Mesenchymal stem cell (in vitro differentiated cells and primary cell): ENCODE data around the gene NAV2.
A peak's percentile ranks its signal among the peaks of the same experiment; 100 is the strongest.

Experiments used
- DNase-seq: peaks from one replicate; pipeline ENCODE4 v3.0.0-alpha.2; 2013
- H2AFZ ChIP-seq: one replicate; pipeline ENCODE4 v1.6.1; 2013; ENCODE audit warnings: low read depth, mild to moderate bottlenecking, control low read depth, inconsistent platforms, low read length, moderate library complexity
- H2AK5ac ChIP-seq: 2 replicates; pipeline ENCODE4 v1.6.1; 2013; ENCODE audit warnings: low read length, moderate library complexity, mild to moderate bottlenecking, inconsistent platforms; ENCODE audit not compliant: severe bottlenecking
- H2BK120ac ChIP-seq: one replicate; pipeline ENCODE4 v1.6.1; 2013; ENCODE audit warnings: low read depth, mild to moderate bottlenecking, inconsistent platforms, low read length, moderate library complexity
- H2BK12ac ChIP-seq, 2 experiments: one replicate each; pipeline ENCODE4 v1.6.1; 2013; ENCODE audit warnings: inconsistent platforms in 2 of 2, low read length in 2 of 2, mild to moderate bottlenecking in 2 of 2, moderate library complexity in 2 of 2, control low read depth in 1 of 2
- H2BK15ac ChIP-seq: one replicate; pipeline ENCODE4 v1.6.1; 2013; ENCODE audit warnings: mild to moderate bottlenecking, low read depth, inconsistent platforms; ENCODE audit not compliant: poor library complexity, severe bottlenecking
- H2BK5ac ChIP-seq: 2 replicates; pipeline ENCODE4 v1.6.1; 2013; ENCODE audit warnings: low read depth, mild to moderate bottlenecking, low read length, control low read depth, inconsistent platforms; ENCODE audit not compliant: poor library complexity, severe bottlenecking
- H3K14ac ChIP-seq, 2 experiments: one replicate each; pipeline ENCODE4 v1.6.1; 2013; ENCODE audit warnings: inconsistent platforms in 2 of 2, low read length in 2 of 2, control low read depth in 1 of 2, mild to moderate bottlenecking in 1 of 2, moderate library complexity in 1 of 2
- H3K18ac ChIP-seq, 2 experiments: one replicate each; pipeline ENCODE4 v1.6.1; 2013; ENCODE audit warnings: inconsistent platforms in 2 of 2, low read length in 2 of 2, control low read depth in 1 of 2, low read depth in 1 of 2, mild to moderate bottlenecking in 1 of 2
- H3K23ac ChIP-seq, 2 experiments: one replicate each; pipeline ENCODE4 v1.6.1; 2013; ENCODE audit warnings: inconsistent platforms in 2 of 2, low read length in 2 of 2, mild to moderate bottlenecking in 2 of 2, moderate library complexity in 2 of 2, control low read depth in 1 of 2
- H3K27ac ChIP-seq: 2 replicates; pipeline ENCODE4 v1.5.1; 2013; ENCODE audit warnings: mild to moderate bottlenecking, moderate library complexity, low read length, control low read depth, inconsistent platforms; ENCODE audit not compliant: poor library complexity, severe bottlenecking
- H3K27me3 ChIP-seq, 2 experiments: 2 replicates each; pipeline versions ENCODE4 v1.6.1 to v1.7.0; 2013; ENCODE audit warnings: low read length in 2 of 2, mild to moderate bottlenecking in 2 of 2, moderate library complexity in 2 of 2, control low read depth in 1 of 2, inconsistent platforms in 1 of 2; ENCODE audit not compliant: control insufficient read depth in 1 of 2, insufficient read depth in 1 of 2
- H3K36me3 ChIP-seq, 2 experiments: 2 replicates each; pipeline versions ENCODE4 v1.6.1 to v1.7.0; 2013; ENCODE audit warnings: low read length in 2 of 2, control low read depth in 1 of 2, inconsistent platforms in 1 of 2, low read depth in 1 of 2, mild to moderate bottlenecking in 1 of 2; ENCODE audit not compliant: insufficient read depth in 2 of 2, control insufficient read depth in 1 of 2
- H3K4ac ChIP-seq, 2 experiments: one replicate each; pipeline ENCODE4 v1.6.1; 2013; ENCODE audit warnings: inconsistent platforms in 2 of 2, low read length in 2 of 2, mild to moderate bottlenecking in 2 of 2, moderate library complexity in 2 of 2, control low read depth in 1 of 2, low read depth in 1 of 2
- H3K4me1 ChIP-seq: 2 replicates; pipeline ENCODE4 v1.6.1; 2013; ENCODE audit warnings: low read depth, low read length, control low read depth; ENCODE audit not compliant: control insufficient read depth, insufficient read depth
- H3K4me2 ChIP-seq: 2 replicates; pipeline ENCODE4 v1.6.1; 2013; ENCODE audit warnings: low read length, mild to moderate bottlenecking, inconsistent platforms; ENCODE audit not compliant: poor library complexity, severe bottlenecking
- H3K4me3 ChIP-seq, 2 experiments: 2 replicates each; pipeline versions ENCODE4 v1.5.1 to v1.7.0; 2013; ENCODE audit warnings: low read length in 2 of 2, mild to moderate bottlenecking in 2 of 2, control low read depth in 1 of 2, low read depth in 1 of 2; ENCODE audit not compliant: insufficient read depth in 1 of 2
- H3K79me1 ChIP-seq: replicated peaks from 2 replicates; pipeline ENCODE4 v1.6.1; 2013; ENCODE audit warnings: mild to moderate bottlenecking, control low read depth, low read length, inconsistent platforms; ENCODE audit not compliant: poor library complexity, severe bottlenecking
- H3K9ac ChIP-seq: 2 replicates; pipeline ENCODE4 v1.7.0; 2013; ENCODE audit warnings: mild to moderate bottlenecking, low read length, moderate library complexity
- H3K9me3 ChIP-seq: 2 replicates; pipeline ENCODE4 v1.7.0; 2013; ENCODE audit warnings: mild to moderate bottlenecking, low read length; ENCODE audit not compliant: control insufficient read depth
- H4K8ac ChIP-seq: one replicate; pipeline ENCODE4 v1.6.1; 2013; ENCODE audit warnings: inconsistent platforms, mild to moderate bottlenecking, low read length, moderate library complexity
- H4K91ac ChIP-seq: one replicate; pipeline ENCODE4 v1.6.1; 2013; ENCODE audit warnings: mild to moderate bottlenecking, low read length, inconsistent platforms
- WGBS: methylation state at CpG from one replicate; pipeline ENCODE4 v1.1.7; 2013; ENCODE audit warnings: mixed read lengths; 5-methylcytosine and 5-hydroxymethylcytosine counted together

Gene NAV2

DNA sequence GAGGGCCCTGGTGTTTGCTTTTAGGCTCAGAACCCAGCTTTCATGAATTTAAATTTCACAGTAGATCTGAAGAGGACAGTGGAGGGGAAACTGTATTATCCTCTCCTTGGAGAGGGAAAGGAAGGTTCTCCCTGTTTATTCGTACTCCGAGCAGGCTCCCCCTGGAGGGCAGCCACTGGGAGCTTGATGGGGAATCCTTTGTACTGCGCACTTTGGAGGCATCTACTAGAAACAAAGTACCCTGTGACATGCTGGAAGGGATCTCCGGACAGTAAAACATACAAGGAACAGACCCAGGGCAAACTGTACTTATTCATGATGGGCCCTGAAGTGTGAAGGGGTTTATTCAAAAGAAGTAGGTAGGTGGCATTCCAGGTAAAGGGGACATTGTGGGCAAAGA is 27.2 kb downstream of the NAV2 start:
- Histone ChIP-seq H2BK120ac (no peak overlapping the region), H4K8ac (no peak overlapping the region), H3K9me3 (no peaks in the 10 kb centered on the region), H3K14ac (no peak overlapping the region), H3K4ac (no peak overlapping the region), H3K36me3 (peaks cover 0 to 34% of the 10 kb centered on the region in 2 experiments), H2AK5ac (no peak overlapping the region), H2BK12ac (no peak overlapping the region), H3K4me2 (no peak overlapping the region), H3K27me3 (no peaks in the 10 kb centered on the region), H2AFZ (no peak overlapping the region), H3K18ac (no peak overlapping the region), H3K9ac (peak overlapping the region; percentile 41), H2BK5ac (no peak overlapping the region), H3K4me1 (peaks cover 2% of the 10 kb centered on the region), H3K4me3 (no peak overlapping the region), H3K27ac (no peak overlapping the region), H4K91ac (no peak overlapping the region), H3K23ac (no peak overlapping the region), H3K79me1 (peaks cover 29% of the 10 kb centered on the region), H2BK15ac (no peak overlapping the region)
- DNase-seq: peak; percentile 24
- WGBS: 72% methylated on average over 4 of the region's 4 CpGs

GRCh38 chr11:19740586-19740985 is 27.9 kb downstream of the NAV2 start:
- no peak overlapping the region for H2BK15ac ChIP-seq
- no peak for DNase-seq
- 100% methylated on average over 1 of the region's 1 CpG for WGBS
- no peak overlapping the region for H3K9ac ChIP-seq
- H3K4me3 ChIP-seq: no peak overlapping the region
- H3K27me3 ChIP-seq: no peaks in the 10 kb centered on the region
- H3K27ac ChIP-seq: no peak overlapping the region
- no peaks in the 10 kb centered on the region for H3K9me3 ChIP-seq
- no peak overlapping the region for H2BK12ac ChIP-seq
- no peak overlapping the region for H2BK5ac ChIP-seq
- H3K36me3 ChIP-seq: peaks cover 4 to 39% of the 10 kb centered on the region in 2 experiments
- H2AFZ ChIP-seq: no peak overlapping the region
- no peak overlapping the region for H2AK5ac ChIP-seq
- H3K14ac ChIP-seq: no peak overlapping the region
- peaks cover 32% of the 10 kb centered on the region for H3K79me1 ChIP-seq
- H3K23ac ChIP-seq: no peak overlapping the region
- H3K18ac ChIP-seq: no peak overlapping the region
- H3K4me1 ChIP-seq: peaks cover 2% of the 10 kb centered on the region
- no peak overlapping the region for H3K4ac ChIP-seq
- no peak overlapping the region for H4K8ac ChIP-seq
- H4K91ac ChIP-seq: no peak overlapping the region
- H3K4me2 ChIP-seq: no peak overlapping the region
- no peak overlapping the region for H2BK120ac ChIP-seq

GRCh38 chr11:19742588-19743292 is 30.1 kb downstream of the NAV2 start:
- peak overlapping the region in 1 of 2 experiments; percentile 43 for H2BK12ac ChIP-seq
- H3K9ac ChIP-seq: no peak overlapping the region
- no peak overlapping the region for H2AFZ ChIP-seq
- no peak overlapping the region for H2BK5ac ChIP-seq
- H3K79me1 ChIP-seq: peaks cover 30% of the 10 kb centered on the region
- no peak overlapping the region for H3K4me3 ChIP-seq
- H3K4me2 ChIP-seq: no peak overlapping the region
- no peak overlapping the region for H2BK120ac ChIP-seq
- no peak overlapping the region for H3K14ac ChIP-seq
- H3K27ac ChIP-seq: no peak overlapping the region
- H2BK15ac ChIP-seq: no peak overlapping the region
- no peaks in the 10 kb centered on the region for H3K9me3 ChIP-seq
- no peak overlapping the region for H2AK5ac ChIP-seq
- H4K91ac ChIP-seq: no peak overlapping the region
- peak overlapping the region in 1 of 2 experiments; percentile 41 for H3K18ac ChIP-seq
- peak; percentile 79 for DNase-seq
- no peak overlapping the region for H3K4ac ChIP-seq
- WGBS: 28% methylated on average over 2 of the region's 2 CpGs
- no peak overlapping the region for H3K23ac ChIP-seq
- no peaks in the 10 kb centered on the region for H3K27me3 ChIP-seq
- H3K4me1 ChIP-seq: peaks cover 2% of the 10 kb centered on the region
- no peak overlapping the region for H4K8ac ChIP-seq
- H3K36me3 ChIP-seq: peaks cover 5 to 43% of the 10 kb centered on the region in 2 experiments

DNA sequence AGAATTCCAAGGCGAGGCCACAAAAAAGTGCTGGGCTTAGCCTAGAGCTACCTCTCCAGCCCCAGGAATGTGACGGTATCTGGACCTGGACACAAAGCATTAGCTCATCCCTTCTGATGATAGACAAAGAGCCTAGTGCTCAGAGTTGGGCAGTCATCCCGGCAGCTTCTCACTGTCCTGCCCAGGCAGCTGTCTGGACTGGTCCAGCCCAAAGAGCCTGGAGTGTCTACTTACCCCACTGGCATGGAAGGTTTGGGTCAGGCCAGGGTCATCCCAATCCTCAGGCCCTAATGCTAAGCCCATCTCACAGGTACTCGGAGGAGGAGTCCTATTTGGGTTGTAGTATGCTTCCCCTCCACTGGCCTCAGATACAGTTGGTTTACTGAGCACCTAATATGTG is 31.0 kb downstream of the NAV2 start:
- no peak overlapping the region for H3K9ac ChIP-seq
- no peak overlapping the region for H3K27ac ChIP-seq
- H2AFZ ChIP-seq: no peak overlapping the region
- H2BK5ac ChIP-seq: no peak overlapping the region
- no peak overlapping the region for H2BK12ac ChIP-seq
- no peak overlapping the region for H4K91ac ChIP-seq
- H3K36me3 ChIP-seq: peaks cover 5 to 45% of the 10 kb centered on the region in 2 experiments
- H3K4me2 ChIP-seq: no peak overlapping the region
- H3K14ac ChIP-seq: no peak overlapping the region
- H3K18ac ChIP-seq: no peak overlapping the region
- H3K23ac ChIP-seq: no peak overlapping the region
- no peak overlapping the region for H3K4me3 ChIP-seq
- no peak overlapping the region for H4K8ac ChIP-seq
- H3K27me3 ChIP-seq: no peaks in the 10 kb centered on the region
- peaks cover 2% of the 10 kb centered on the region for H3K4me1 ChIP-seq
- no peak for DNase-seq
- H3K9me3 ChIP-seq: no peaks in the 10 kb centered on the region
- no peak overlapping the region for H2AK5ac ChIP-seq
- no peak overlapping the region for H2BK120ac ChIP-seq
- H2BK15ac ChIP-seq: no peak overlapping the region
- 96% methylated on average over 3 of the region's 4 CpGs for WGBS
- no peak overlapping the region for H3K4ac ChIP-seq
- H3K79me1 ChIP-seq: peaks cover 25% of the 10 kb centered on the region
